HG03342 (cell line): ENCODE results near the gene DPP10.

ENCODE experiments used
- ATAC-seq: cut with Tn5 transposase; IDR thresholded peaks from one replicate; pipeline ENCODE4 v1.9.1; 2021; ENCODE audit warnings: mild to moderate bottlenecking, moderate library complexity; ENCODE audit not compliant: unreplicated experiment

DPP10 gene

DNA sequence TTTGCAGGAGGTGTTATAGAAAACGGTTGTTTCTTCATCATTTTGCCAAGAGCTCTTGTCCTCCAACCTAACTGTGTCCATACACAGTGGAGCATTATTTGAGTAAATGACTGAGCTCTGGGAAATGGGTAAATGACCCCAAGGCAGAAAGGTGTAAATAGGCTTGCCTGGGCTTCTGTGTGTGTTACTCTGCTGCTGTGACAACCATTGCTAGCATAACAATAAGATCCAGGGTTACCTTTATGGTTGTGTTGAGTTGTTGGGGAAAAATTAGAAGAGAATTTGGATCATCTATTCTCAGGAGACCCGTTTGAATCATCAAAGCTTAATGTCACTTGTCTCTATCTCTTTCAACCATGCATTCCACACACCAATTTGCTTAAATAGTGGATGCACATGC, 672.7 kb downstream of the DPP10 start:
- ATAC-seq: no peak

DNA sequence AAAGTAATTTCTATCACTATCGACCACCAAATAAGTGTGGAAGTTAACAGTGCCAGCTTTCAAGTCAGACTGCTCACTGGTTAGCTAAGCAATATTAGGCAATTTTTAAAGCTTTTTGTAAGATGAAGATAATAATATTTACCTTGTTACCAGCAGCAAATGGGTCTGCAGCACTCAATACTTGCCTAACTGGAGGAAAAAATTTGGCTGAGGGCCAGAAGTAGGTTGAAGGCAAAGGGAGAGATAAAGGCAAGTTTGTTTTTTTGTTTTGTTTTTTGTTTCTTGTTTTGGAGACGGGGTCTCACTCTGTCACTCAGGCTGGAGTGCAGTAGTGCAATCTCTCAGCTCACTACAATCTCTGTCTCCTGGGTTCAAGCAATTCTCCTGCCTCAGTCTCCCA, 675.9 kb downstream of the DPP10 start:
- no peak for ATAC-seq

DNA sequence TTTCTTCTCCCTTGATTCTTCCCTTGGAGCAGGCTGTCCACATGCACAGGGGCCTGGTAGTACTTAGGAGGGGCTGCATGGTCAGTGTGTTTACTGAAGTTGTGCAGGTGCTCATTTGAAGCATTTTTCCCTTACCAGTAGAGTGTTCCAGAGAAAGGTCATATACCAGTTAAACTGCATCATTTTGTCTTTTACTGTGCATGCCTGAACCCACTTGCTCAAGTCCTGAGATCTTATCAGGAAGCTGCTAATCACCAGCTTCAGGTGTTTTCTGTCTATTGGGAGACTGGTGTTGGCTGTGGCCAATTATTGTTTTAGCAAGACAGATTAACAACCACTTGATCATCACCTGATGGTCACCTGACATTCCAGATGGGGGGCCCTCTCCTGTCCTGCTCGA, 676.6 kb downstream of the DPP10 start:
- no peak for ATAC-seq

DNA sequence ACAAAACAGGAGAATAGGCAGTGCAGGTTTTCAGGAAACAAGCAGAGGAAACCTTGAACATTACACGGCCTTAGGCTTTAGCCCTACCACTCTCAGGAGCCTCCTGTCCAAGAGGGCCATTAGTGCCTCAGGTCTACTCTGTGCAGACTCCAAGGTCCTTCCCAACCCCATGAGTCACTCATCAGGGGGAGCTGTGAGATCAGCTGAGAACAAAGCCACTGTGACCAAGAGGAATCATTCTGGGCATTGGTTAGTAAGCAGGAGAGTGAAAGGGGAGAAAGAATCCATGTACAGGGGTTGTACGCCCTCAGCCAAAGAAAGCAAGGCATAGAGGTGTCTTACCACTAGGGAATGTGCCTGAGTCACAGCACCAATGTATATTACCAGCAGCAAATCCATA, 680.3 kb downstream of the DPP10 start:
- ATAC-seq: no peak

DNA sequence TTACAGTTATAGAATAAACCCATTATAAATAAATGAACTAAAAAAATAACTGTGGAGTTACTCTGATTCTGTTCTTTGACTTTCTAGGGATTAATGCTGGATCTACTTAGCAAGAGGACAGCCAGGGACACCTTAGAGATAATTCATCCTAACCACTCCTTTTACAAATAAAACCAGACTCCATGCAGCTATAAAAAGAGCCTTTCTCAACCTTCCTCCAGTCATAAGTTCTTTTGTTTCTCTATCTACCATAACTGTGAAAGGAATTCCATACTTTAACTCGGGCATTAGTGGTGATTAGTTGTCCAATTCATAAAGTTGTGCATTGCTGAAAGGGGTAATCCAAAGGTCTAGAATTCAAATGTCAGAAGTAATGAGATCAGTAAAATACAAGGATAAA, 682.4 kb downstream of the DPP10 start:
- ATAC-seq: no peak

DNA sequence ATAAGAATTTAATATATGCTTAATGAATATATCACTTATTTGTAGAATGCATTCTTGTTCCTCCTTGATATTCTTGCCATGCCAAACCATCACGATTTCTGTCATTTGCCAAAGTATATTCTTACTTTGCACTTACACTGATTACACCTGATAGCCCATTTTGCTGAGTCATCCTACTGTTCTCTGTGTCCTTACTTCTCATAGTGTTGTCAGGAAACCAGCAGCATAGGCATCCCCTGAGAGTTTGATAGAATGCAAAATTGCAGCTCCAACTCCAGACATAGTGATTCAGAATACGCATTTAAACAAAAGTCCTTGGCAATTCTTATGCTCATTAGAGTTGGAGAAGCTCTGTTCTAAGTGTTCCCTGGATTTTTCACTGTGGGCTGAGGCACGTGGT, 687.1 kb downstream of the DPP10 start:
- no peak for ATAC-seq

DNA sequence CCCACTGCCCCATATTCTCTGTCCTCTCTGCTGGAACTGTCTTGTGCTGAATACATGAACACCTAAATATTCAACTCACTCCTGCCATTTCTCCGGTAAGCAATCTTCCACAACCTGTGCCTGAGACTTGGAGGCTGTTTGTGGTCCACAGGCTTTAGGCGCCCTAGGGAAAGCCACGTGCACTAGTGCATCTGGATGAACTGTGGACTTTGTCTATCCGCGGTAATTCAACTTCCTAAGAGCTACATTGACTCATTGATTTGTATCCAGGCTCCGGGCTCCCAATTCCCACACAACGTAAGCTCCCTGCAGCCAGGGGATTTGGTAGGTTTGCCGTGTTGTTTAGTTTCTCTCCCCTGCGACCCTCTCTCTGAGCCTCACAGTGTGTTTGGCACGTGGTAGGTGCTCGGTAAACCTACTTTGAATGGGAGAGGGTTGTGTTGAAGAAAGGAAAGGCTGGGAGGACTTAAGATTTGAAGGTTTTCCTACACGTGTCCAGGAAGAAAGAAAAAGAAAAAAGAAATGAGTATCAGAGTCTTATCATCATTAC, 718.2 kb downstream of the DPP10 start:
- ATAC-seq: no peak

DNA sequence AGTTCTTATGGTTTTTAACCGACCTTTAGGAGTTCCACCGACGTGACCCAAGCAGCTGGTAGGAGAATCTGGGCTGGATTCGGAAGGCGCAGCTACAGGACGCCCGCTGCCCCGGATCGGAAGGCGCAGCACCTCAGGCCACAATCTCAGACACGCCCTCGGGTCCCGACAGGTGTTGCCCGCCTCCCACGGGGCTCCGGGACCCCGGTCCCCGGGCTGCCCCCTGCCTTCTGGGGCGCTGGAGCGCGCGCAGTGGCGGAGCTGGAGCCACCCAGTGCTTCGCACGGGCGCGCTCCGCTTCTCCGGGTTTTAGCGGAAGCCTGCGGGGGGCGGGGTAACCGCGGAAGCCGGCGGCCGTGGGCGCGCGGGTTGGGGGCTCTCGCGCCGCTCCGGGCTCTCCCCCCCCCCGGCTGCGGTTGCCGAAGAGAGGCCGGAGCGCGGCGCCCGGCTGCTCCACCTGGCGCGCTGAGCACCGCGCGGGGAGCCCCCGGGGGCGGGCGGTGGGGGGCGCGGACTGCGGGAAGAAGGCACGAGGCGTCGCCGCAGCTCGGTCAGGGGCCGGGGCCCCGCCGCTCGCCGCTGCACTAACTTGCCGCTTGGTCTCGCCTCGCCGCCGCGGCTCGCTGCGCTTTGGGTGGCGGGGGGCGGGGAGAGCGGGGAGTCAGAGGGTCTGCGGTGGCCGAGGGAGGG, 718.8 kb downstream of the DPP10 start:
- no peak for ATAC-seq

DNA sequence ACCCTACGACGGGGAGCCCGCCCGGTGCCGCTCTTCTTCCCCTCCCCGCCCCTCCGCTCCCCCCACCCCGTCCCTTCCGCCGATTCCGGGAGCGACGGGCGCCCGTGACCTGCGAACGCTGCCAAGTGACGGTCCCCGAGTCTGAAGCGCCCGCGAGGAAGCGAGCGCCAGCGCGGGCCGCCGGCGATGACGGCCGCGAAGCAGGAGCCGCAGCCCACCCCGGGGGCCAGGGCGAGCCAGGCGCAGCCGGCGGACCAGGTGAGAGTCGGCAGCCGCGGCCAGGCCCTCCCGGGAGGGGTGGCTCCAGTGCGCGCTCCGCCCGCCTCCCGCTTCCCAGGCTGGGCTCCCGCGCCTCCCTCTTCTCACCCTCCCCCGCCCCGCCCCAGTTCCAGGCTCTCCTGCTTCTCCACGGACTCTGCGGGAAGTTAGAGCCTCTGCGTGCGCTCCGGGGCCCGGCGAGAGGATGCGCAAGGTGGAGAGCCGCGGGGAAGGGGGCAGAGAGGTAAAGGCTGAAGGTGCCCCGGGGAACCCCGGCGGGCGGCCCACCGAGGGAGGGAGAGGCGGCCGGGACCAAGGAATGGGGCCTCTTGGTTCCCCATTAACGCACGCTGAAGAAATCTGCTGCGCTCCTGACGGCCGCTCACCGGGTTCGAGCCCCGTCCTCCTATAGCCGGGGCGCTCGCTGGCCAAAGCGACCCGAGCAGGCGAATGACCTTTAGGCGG, 719.5 kb downstream of the DPP10 start:
- no peak for ATAC-seq

DNA sequence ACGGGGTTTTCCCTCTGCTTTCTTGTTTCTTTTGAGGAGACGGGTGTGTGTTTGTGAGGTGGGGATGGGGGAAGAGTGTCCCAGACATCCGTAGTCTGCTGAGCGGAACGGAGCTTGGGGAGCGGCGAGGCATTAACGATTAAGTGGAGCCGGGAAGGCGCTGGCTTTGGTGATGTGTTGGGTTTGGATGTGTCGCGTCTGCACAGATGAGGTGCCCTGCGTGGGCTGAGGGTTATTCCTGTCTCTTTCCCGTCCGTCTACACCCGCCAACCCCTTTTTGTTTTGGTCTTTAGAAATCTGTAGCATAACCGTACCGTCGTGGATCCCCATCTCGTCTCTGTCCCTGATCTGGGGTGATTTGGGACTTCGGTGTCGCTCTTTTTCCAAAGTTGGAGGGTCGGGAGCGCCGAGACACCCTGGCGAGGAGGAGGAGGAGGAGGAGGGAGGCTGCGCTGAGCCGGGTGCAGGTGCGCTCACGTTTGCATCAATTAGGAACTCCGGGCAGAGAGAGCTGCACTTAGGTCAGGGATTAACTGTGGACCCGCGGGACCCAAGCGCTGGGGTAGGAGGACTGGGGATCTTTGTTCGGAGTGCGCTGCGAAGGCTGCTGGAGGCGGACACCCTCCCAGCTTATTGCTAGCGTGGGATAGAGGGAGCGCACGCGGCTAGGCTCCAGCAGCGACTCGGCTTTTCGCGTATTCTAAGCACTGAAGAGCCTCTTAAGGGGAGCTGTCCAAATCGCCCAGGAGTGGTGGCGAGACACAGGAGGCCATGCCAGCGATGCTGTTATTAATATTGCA, 720.3 kb downstream of the DPP10 start:
- ATAC-seq: no peak

DNA sequence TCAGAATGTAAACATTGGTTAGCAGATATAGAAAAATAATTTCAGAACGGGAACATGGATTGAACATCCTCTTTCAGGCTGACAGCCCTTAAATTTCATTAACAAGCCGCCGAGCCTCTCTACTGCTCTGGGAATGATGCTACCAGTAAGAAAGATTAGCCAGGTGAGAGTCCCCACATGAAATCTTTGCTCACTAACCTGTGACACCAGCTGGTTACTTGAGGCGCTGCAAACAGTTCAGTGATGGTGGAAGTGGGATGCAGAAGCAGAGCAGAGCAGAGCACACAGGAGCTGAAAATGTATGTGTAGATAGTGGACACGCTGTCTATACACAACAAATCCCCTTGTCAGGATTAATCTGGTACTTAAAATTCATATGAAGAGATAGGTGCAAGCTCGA, 721.1 kb downstream of the DPP10 start:
- ATAC-seq: no peak

DNA sequence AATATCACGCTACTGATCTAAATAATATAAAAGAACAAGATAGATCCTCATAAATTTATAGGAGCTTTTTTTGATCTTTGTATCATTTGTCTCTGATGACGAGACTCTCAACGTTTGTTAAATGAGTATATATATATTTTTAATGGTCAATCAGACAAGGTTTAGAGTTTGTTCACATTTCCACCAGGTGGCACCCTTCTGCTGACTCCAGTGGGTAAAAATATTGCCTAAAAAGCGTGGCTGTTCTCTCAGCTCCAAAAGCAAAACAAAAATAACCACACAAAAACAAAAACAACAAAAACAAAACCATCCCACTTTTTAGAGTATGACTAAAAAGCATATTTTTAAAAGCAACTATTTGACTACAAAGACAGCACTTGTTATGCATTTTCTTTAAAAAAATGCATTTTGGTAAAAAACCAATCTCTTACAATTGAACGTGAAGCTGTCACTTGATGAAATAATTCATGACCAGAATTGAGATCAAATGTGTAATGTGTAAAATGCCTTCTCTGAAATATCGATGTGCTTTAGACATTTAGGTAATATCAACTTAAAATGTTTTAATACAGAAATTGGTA, 723.2 kb downstream of the DPP10 start:
- ATAC-seq: no peak

DNA sequence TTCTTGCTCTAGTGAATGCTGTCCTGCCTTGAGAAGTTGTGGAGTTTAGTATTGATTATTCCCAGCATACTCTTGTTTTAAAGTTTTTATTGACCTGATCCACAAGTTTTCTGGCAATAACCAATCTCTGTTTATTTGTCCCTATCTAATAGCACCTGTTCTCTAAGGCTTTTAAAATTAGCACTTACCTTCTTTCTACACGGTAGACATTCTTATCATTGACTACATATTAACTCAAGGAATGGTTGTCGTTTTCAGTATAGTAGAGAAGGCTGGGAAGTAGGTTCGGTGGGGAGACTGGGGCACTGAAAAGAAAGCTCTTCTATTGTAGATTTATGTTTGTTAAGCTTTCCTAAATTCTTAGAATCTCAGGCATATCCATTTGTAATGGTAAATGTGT, 726.0 kb downstream of the DPP10 start:
- ATAC-seq: no peak

DNA sequence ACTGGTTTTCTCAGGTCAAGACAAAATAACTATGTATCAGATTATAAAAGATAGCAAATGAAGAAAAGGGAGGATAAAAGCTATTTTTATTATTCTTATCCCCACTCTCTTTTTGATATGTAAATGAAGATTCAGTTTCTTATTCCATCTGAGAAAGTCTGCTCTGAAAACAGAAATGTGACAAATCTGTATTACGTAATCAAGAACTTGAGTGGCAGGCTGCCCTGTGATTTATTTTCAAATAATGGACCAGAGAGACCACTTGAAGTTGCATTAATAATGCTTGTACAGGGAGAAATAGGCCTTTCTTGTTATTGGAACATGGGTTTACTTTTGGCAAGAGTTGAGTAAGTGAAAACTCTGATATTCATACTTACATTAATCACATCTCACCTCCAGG, 727.4 kb downstream of the DPP10 start:
- no peak for ATAC-seq

DNA sequence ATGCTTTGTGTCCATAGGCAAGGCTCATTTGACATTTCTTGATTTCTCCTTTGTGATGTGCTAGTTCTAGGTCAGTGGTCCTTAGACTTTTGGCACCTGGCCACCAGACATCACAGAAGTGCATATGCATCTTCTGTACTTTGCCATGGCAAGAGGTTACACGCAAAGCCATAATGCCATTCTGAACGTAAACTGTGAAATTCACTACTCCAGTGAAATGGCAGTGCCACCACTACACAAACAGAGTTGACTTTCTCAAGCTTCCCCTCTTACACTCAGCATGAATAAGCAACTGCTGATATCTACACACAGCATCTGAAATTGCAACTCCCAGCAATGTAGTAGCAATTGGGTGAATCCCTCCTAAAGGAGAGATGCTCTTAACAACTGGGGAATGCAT, 729.3 kb downstream of the DPP10 start:
- ATAC-seq: no peak

DNA sequence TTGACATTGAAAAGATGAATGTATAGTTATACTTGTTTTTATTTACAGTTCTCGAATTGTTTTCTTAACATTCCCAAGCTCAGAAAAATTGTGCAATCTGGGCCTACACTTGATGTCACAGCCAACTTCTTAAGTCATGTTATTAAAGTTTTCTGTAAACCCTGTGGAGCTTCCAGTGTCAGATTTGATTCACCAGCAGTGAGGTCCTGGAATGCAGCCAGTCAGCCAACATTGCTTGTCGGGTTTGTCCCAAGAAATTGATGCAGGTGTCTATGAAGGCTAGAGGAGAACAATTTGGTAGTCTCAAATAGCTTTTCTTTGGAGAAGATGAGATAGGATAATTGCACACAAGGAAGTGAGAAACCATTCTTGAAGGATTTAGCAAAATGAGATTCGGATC, 732.2 kb downstream of the DPP10 start:
- ATAC-seq: no peak

DNA sequence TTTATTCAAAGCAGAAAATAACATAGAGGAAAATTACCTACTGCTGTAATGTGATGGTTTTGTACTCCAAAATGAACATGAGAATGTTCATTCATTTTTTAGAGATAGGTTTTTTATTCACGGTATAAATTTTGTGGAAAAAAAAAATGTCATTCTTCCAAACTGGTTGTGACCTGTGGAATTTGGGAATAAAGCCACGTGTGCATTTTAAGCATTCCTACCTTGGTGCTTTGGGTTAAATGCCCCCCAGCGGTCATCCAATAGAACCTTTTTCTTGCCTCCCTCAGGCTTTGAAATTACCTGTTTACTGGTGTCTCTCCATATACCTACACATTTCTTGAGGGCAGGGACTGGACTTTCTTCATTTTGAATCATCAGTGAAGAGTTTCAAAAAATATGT, 740.7 kb downstream of the DPP10 start:
- no peak for ATAC-seq

DNA sequence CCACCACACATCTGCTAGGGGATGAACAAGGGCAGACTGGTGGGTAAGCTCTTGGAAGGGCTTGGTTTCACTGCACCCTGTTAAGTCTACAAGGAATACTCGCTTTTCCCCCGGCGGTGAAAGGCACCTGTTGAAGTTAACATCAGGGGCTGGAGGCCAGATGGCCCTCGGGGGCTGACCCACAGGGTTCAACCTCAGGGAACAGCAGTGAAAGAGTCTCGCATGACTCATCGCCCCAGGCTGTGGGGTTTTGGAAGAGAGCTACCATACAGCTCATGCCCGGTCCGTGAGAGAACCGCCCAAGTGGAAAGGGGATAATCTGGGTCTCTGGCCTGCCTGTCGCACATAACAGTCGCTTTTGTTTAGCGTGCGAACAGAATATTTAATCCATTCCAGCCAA, 748.0 kb downstream of the DPP10 start:
- no peak for ATAC-seq

DNA sequence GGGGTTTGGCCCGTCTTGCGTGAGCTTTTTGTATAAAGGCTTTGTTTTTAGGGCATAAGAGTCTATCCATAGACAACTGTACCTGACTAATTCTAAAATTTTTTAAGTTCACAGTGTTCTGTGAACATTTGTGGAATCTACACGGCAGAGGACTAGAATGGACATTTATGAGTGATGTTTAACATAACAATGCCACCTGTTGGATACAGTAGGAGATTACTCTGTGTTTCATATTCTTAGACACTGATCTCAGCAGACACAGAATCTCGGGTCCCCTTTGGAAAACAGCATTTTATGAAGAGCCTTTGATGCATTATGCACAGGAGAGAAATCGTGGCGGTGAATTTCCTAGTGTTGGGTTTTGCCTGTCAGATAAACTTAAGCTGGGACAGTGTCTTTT, 752.2 kb downstream of the DPP10 start:
- no peak for ATAC-seq

DNA sequence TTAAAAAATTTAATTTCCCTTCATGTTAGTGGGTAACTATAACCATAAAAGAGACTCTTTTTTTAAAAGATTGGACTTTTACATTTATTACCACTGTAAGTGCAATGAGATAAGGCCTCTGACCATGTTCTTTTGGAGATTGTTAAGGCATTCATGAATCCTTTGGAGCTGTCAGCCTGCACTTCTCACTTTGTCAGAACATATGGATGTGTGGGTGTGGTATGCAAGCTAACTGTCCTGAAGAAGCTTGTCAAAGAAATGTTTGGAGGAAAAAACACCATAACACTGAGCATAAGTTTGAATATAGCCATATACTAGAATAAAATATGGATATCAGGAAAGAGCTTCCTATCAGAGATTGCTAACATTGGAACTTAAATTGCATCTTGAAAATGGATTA, 754.1 kb downstream of the DPP10 start:
- ATAC-seq: no peak

DNA sequence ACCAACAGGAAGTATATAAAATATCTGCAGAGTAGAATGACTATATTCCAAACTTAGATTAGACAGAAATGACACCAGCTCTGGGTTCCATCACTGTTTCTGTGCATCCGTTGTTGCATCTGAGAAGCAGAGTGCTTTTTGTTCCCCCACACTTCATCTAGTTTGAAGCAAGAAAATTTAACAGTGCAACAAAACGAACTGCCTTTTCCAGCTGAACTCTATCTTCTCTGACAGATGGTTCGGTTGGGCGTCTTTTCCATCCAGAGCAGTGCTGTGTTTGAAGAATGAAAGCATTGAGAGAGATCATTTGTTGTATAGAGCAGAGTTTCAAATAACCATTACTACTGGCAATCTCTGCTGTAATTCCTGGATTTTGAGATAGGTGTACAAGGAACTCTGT, 757.5 kb downstream of the DPP10 start:
- no peak for ATAC-seq
